SW480 (cell line): Measurements from ENCODE around the gene NDFIP1.
"Not testable (repeated sequence)": the region's sequence is repeated elsewhere in the genome, so short reads cannot be mapped to it uniquely, and the experiment has no call there.

ENCODE experiments used
- DNase-seq: peaks from one replicate; pipeline ENCODE4 v3.0.0-alpha.2; 2016; ENCODE audit warnings: low spot score

NDFIP1 gene

DNA sequence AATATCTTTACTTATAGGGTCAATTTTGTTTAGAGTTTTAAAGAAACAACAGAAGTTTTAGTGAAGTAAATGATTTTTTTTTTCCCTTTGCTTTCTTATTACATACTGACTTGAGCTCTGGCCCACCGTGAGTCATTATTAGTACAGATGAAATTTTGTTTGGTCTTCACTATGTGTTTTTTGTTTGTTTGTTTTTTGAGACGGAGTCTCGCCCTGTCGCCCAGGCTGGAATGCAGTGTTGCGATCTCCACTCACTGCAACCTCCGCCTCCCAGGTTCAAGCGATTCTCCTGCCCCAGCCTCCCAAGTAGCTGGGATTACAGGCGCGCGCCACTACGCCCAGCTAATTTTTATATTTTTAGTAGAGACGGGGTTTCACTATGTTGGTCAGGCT is 45.9 kb downstream of the NDFIP1 start:
- not testable (repeated sequence) for DNase-seq

DNA sequence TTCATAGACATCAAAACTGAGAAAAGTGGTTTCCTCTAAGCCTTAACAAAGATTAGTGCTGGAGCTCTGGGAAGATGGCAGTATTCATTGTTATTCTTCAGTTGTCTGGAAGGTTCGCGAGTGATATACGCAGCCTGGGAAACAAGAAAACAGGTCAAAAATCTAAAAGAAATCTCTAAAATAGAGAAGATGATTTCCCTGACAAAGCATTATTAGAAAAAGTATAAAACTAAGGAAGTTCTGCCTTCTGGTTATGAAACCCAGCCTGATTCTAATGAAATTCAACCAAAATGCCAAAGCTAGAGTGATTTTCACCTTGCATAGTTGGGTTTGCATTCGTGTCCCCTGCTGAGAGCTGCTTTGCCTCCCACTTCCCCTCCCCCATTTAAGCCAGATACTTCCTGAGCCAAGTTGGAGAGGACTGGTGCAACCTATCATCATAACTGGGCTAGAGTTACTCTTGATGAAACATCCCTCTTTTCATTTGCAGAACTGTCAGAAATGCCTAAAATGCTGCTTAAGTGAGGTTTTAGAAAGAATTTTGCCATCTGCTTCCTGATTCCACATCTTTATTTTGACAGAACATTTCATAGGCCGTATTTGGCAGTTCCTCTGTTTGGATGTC is 48.4 kb downstream of the NDFIP1 start:
- DNase-seq, result no peak

- no peak for DNase-seq
Measured at GRCh38 chr5:142159354-142159753, 50.8 kb downstream of the NDFIP1 start.

- DNase-seq, result no peak
Measured at GRCh38 chr5:142164315-142164714, 55.7 kb downstream of the NDFIP1 start.

DNA sequence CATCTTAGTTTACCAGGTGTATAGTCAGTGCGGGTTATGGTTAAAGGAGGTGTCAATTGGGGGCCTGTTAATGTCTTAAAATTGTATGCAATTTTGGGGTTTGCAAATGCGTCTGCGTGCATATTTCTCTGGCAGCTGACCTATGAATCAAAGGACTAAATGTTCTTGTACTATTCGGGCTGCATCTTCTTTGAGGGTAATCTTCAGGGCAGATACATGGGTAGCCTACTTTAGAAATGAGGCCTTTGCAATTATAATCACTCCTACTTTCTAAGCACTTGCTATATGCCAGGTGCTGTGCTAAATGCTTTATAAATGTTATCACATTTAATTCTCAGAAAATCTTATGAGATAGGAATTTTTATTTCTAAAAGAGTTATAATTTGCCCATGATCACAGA is 58.2 kb downstream of the NDFIP1 start:
- no peak for DNase-seq

DNA sequence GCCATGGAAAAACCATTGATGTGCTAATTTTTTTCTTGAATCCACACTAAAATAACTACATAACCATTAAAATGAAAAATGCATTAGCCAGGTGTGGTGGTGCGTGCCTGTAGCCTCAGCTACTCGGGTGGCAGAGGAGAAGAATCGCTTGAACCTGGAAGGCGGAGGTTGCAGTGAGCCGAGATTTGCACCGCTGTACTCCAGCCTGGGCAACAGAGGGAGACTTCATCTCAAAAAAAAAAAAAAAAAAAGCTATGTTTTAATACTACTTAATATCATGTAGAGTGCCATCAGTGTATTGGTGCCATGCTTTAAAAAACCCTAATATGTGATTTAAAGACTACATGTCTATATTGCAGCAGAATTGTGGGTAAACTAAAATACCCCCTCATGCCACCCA is 58.9 kb downstream of the NDFIP1 start:
- DNase-seq, result no peak

GRCh38 chr5:142168365-142168764 is 59.8 kb downstream of the NDFIP1 start:
- no peak for DNase-seq

- DNase-seq, result no peak
Measured at GRCh38 chr5:142170254-142170953, 61.8 kb downstream of the NDFIP1 start.

DNA sequence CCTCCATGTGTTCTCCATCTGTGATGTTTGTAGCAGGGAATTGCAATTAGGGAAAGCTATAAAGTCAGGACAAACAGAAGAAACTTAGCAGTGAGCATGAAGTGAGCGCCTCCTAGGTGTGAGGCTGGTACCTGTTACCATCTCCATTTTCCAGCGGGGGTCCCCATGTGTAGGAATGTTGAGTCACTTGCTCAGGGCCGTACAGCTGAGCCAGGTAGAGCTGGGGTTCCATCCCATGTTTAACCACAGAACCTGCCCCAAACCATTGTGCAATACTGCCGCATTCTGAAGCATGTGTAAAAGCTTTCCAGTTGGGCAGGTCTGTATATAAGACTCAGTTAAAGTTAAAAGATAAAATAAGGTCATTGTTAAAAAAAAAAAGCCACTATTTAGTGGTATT is 62.7 kb downstream of the NDFIP1 start:
- DNase-seq, result no peak

DNA sequence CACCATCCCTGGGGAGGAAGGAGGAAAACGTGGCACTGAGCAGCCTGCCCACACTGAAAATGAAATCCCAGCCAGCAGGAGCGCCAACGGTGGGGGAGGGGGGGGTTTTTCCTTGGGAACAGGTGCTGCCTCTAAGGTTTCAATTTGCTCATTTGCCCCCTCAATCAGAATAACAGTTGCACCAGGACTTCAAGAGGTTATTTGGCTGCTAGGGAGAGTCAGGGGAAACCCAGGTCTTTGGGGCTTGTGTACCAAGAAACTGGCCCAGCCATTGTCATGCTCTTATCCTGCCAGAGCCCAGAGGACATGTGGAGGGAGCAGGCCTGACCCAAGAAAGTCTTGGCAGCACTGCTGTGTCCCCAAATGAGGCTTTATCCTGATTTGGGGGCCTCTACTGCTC is 66.5 kb downstream of the NDFIP1 start:
- DNase-seq, result no peak

- DNase-seq, result no peak
Measured at GRCh38 chr5:142175461-142176142, 67.0 kb downstream of the NDFIP1 start.

DNA sequence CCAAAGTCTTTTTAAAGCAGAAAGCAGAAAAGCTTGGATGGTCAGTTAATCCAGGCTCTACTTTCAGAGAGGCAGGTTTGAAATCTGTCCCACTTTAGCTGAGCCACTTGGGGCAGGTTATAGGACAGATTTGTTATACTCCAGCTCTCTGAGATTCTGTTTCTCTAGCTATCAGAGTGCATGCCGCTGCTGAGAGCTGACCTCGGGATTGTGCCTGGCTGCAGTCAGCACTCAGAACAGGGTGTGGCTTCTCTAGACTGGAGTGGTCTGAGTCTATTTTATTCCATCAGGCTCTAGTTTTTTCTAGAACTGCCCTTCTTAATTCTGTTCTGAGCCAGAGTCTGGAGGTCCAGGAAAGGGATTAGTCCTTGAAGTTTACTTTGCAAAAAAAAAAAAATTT is 67.7 kb downstream of the NDFIP1 start:
- DNase-seq, result no peak

DNA sequence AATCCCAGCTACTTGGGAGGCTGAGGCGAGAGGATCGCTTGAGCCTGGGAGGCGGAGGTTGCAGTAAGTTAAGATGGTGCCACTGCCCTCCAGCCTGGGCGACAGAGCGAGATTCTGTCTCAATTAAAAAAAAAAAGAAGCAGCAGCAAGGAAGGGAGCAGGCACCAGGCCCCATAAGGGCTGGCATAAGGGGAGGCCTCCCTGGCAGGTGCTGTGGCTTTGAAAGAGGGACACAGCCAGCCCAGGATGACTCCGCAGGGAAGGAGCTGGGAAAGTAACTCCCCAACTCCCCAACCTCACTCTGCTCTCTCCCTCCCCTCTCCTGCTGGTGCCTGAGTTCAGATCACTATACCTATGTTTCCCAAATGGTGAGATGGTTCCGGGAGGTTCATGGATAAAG is 70.1 kb downstream of the NDFIP1 start:
- DNase-seq, result no peak

GRCh38 chr5:142179776-142180387 is 71.3 kb downstream of the NDFIP1 start:
- DNase-seq, result no peak

- DNase-seq, result no peak
Measured at GRCh38 chr5:142181096-142181495, 72.5 kb downstream of the NDFIP1 start.

DNA sequence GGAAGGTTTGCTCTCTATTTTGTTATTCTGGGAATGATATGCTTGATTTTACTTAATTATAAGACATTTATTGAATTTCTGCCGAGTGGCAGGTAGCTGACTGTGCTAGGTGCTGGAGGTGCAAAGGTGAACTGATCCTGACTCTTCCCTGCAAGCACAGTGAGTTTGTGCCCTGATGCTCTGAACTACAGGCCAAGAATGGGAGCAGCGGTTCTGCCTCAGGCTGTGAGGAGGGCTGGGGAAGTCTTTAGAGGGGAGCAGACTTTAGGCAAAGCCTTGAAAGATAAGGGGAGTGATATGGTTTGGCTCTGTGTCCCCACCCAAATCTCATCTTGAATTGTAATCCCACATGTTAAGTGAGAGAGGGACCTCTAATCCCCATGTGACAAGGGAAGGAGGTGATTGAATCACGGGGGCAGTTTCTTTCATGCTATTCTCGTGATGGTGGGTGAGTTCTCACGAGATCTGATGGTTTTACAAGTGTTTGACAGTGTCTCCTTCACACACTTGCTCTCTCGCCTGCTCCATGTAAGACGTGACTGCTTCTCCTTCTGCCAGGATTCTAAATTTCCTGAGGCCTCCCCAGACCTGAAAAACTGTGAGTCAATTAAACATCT is 73.1 kb downstream of the NDFIP1 start:
- DNase-seq, result no peak

DNA sequence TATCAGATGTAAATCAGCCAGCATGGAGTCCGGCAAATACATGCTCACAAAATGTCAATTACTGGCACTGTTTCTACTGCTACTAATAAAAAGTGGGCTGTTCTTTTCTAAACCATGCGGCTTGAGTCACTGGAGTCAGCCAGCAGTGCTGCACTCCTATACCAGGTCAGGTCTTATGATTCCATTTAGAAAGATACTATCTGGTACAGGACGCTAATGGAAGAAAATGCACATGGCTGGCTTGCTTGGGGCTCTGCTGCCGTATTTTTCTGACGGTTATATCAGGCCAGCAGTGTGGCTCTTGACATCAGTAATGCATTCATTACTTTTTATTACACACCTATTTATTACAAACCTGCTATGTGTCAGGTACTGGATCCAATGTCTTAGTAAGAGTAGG is 74.3 kb downstream of the NDFIP1 start:
- DNase-seq, result no peak

GRCh38 chr5:142183561-142183960 is 75.0 kb downstream of the NDFIP1 start:
- no peak for DNase-seq

DNA sequence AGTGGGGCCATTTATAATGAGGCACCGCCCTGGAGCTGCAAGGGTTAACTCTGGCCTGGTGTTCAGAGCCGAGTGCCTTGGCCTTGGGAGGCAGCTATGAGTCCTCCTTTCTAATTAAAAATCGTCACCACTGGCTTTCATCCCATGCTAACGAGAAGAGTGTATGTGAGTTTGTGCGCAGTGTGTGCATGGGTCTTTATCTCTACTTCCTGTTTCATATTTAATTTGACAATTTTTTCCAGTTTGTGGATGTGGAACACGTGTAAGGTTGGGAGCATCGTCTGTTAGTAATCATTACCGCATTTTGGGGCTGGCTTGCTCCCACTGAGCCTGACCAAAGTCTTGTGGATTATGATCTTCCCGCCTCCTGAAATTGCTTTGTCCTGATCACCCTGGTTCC is 76.4 kb downstream of the NDFIP1 start:
- DNase-seq, result no peak

GRCh38 chr5:142186514-142186856 is 77.9 kb downstream of the NDFIP1 start:
- no peak for DNase-seq

- no peak for DNase-seq
Measured at GRCh38 chr5:142186857-142187594, 78.4 kb downstream of the NDFIP1 start.

- not testable (repeated sequence) for DNase-seq
Measured at GRCh38 chr5:142188691-142189090, 80.1 kb downstream of the NDFIP1 start.
